Astrocyte (in vitro differentiated cells and primary cell): ENCODE data around the gene TP73. TPM values are rescaled to one million over a fixed set of nuclear protein-coding genes. Genes with fewer than 3 reads are reported as not detected.

Source experiments
- DNase-seq: peaks from one replicate; pipeline ENCODE4 v3.0.0-alpha.2; 2010; ENCODE audit warnings: low read depth
- FAIRE-seq: peaks from 2 replicates; lab custom pipeline; 2011; peaks lifted over from hg19 to GRCh38; lab: Jason Lieb, UNC
- H2AFZ ChIP-seq: 2 replicates; pipeline ENCODE4 v1.6.0; 2012; ENCODE audit warnings: low read depth, low read length, inconsistent platforms
- H3K27ac ChIP-seq: 2 replicates; pipeline ENCODE4 v1.5.1; 2011; ENCODE audit warnings: low read depth, low read length, inconsistent platforms
- H3K27me3 ChIP-seq: 2 replicates; pipeline ENCODE4 v1.6.0; 2011; ENCODE audit warnings: low read length, inconsistent platforms; ENCODE audit not compliant: insufficient read depth
- H3K36me3 ChIP-seq: 2 replicates; pipeline ENCODE4 v1.5.1; 2011; ENCODE audit warnings: low read length, inconsistent platforms; ENCODE audit not compliant: insufficient read depth
- H3K4me1 ChIP-seq: 2 replicates; pipeline ENCODE4 v1.5.1; 2011; ENCODE audit warnings: low read length, inconsistent platforms; ENCODE audit not compliant: insufficient read depth
- H3K4me2 ChIP-seq: 2 replicates; pipeline ENCODE4 v1.6.0; 2012; ENCODE audit warnings: low read length, inconsistent platforms
- H3K4me3 ChIP-seq: 2 replicates; pipeline ENCODE4 v1.5.1; 2011; ENCODE audit warnings: low read depth, mild to moderate bottlenecking, low read length, inconsistent platforms; ENCODE audit not compliant: insufficient read depth
- H3K79me2 ChIP-seq: 2 replicates; pipeline ENCODE4 v1.6.0; 2012; ENCODE audit warnings: mild to moderate bottlenecking, low read length, inconsistent platforms; ENCODE audit not compliant: insufficient read depth
- H3K9ac ChIP-seq: 2 replicates; pipeline ENCODE4 v1.6.0; 2012; ENCODE audit warnings: mild to moderate bottlenecking, low read length, inconsistent platforms
- H3K9me3 ChIP-seq: 2 replicates; pipeline ENCODE4 v1.5.1; 2012; ENCODE audit warnings: low read depth, mild to moderate bottlenecking, low read length, inconsistent platforms; ENCODE audit not compliant: insufficient read depth
- H4K20me1 ChIP-seq: 2 replicates; pipeline ENCODE4 v1.6.0; 2012; ENCODE audit warnings: low read length, inconsistent platforms; ENCODE audit not compliant: insufficient read depth
- H3K27ac Mint-ChIP-seq: one replicate; pipeline ENCODE4 v1.8.0; 2021; ENCODE audit warnings: mild to moderate bottlenecking, mixed read lengths; ENCODE audit not compliant: unreplicated experiment
- H3K27me3 Mint-ChIP-seq: one replicate; pipeline ENCODE4 v1.8.0; 2021; ENCODE audit warnings: low read depth, mixed read lengths; ENCODE audit not compliant: unreplicated experiment
- H3K36me3 Mint-ChIP-seq: one replicate; pipeline ENCODE4 v1.8.0; 2021; ENCODE audit warnings: low read depth, mixed read lengths; ENCODE audit not compliant: unreplicated experiment
- H3K4me1 Mint-ChIP-seq: one replicate; pipeline ENCODE4 v1.8.0; 2021; ENCODE audit warnings: low read depth, mixed read lengths; ENCODE audit not compliant: unreplicated experiment
- H3K4me3 Mint-ChIP-seq: one replicate; pipeline ENCODE4 v1.8.0; 2021; ENCODE audit warnings: mild to moderate bottlenecking, moderate library complexity, mixed read lengths; ENCODE audit not compliant: unreplicated experiment
- H3K9me3 Mint-ChIP-seq: one replicate; pipeline ENCODE4 v1.8.0; 2021; ENCODE audit warnings: mild to moderate bottlenecking, mixed read lengths; ENCODE audit not compliant: unreplicated experiment
- CTCF ChIP-seq: IDR thresholded peaks from 2 replicates; pipeline ENCODE4 v1.5.1; 2011; ENCODE audit warnings: low read depth, mild to moderate bottlenecking, inconsistent platforms, low read length, moderate library complexity; ENCODE audit not compliant: insufficient read depth
- EZH2 ChIP-seq: IDR thresholded peaks from 2 replicates; pipeline ENCODE4 v1.6.1; 2012; ENCODE audit warnings: mild to moderate bottlenecking, low read length, inconsistent platforms; ENCODE audit not compliant: insufficient read depth
- total RNA-seq: library from RNA; stranded (reverse); gene quantifications from 2 replicates; pipeline ENCODE4 v1.2.1, GENCODE V29; 2021

TP73 gene
- total RNA-seq, 1 donor from 2014 or later = 0.18 TPM

GRCh38 chr1:3604997-3605823 lies 47.1 kb upstream of the TP73 start:
- H3K4me1 Mint-ChIP-seq = no peaks in the 10 kb centered on the region
- H3K4me3 Mint-ChIP-seq = no peak overlapping the region
- H3K27ac ChIP-seq = no peak overlapping the region
- no peak overlapping the region for H3K9ac ChIP-seq
- FAIRE-seq (no peak), DNase-seq (no peak)
- H3K9me3 Mint-ChIP-seq = no peaks in the 10 kb centered on the region
- H3K9me3 ChIP-seq = no peaks in the 10 kb centered on the region
- no peaks in the 10 kb centered on the region for H3K36me3 ChIP-seq
- H3K4me3 ChIP-seq = no peak overlapping the region
- no peak overlapping the region for H3K27ac Mint-ChIP-seq
- no peak overlapping the region for H3K4me2 ChIP-seq
- peaks cover 17% of the 10 kb centered on the region for H3K27me3 Mint-ChIP-seq
- H4K20me1 ChIP-seq = no peaks in the 10 kb centered on the region
- no peak overlapping the region for H2AFZ ChIP-seq
- H3K36me3 Mint-ChIP-seq = no peaks in the 10 kb centered on the region
- H3K79me2 ChIP-seq = no peaks in the 10 kb centered on the region
- TF ChIP-seq EZH2 (no peak), CTCF (no peak)
- H3K27me3 ChIP-seq = peaks cover 9% of the 10 kb centered on the region
- H3K4me1 ChIP-seq = no peaks in the 10 kb centered on the region

- H2AFZ ChIP-seq = no peak overlapping the region
- no peak overlapping the region for H3K4me3 ChIP-seq
- no peak overlapping the region for H3K27ac Mint-ChIP-seq
These were observed 45.3 kb upstream of the TP73 start for GRCh38 chr1:3606779-3607702.

More at GRCh38 chr1:3606779-3607702, 45.3 kb upstream of the TP73 start:
- Histone ChIP-seq H3K4me2 (no peak overlapping the region), H3K4me1 (peaks cover 8% of the 10 kb centered on the region), H3K79me2 (no peaks in the 10 kb centered on the region), H3K36me3 (no peaks in the 10 kb centered on the region), H3K27ac (no peak overlapping the region), H3K9me3 (no peaks in the 10 kb centered on the region), H3K27me3 (peaks cover 18% of the 10 kb centered on the region), H3K9ac (no peak overlapping the region), H4K20me1 (no peaks in the 10 kb centered on the region)
- DNase-seq (no peak), FAIRE-seq (no peak)
- H3K4me1 Mint-ChIP-seq = no peaks in the 10 kb centered on the region
- TF ChIP-seq EZH2 = no peak
- TF ChIP-seq CTCF = no peak
- H3K36me3 Mint-ChIP-seq = no peaks in the 10 kb centered on the region
- H3K27me3 Mint-ChIP-seq = peaks cover 15% of the 10 kb centered on the region
- H3K4me3 Mint-ChIP-seq = no peak overlapping the region
- no peaks in the 10 kb centered on the region for H3K9me3 Mint-ChIP-seq
